ENCODE measurements around the gene NCAPG.

NCAPG gene

GRCh38 chr4:17780501-17781299 lies 30.1 kb upstream of the NCAPG start:
- TF ChIP-seq TAF1 (IDR thresholded peaks at IDR 0.05; ENCODE audit: borderline replicate concordance, insufficient read depth, low read length) (no peak), POLR2AphosphoS5 (IDR thresholded peaks at IDR 0.05; ENCODE audit: low read depth, low read length) (no peak), SIN3A (IDR thresholded peaks at IDR 0.05; ENCODE audit: borderline replicate concordance, insufficient read depth, low read length) (no peak), REST (IDR thresholded peaks at IDR 0.05; ENCODE audit: insufficient read depth in 1 of 2, low read depth in 2 of 2, low read length in 2 of 2) (no peak), FOXP2 (optimal IDR thresholded peaks at IDR 0.05; ENCODE audit: borderline replicate concordance, extremely low read depth, extremely low read length, insufficient read depth) (no peak)

- TF ChIP-seq FOXP2 (optimal IDR thresholded peaks at IDR 0.05; ENCODE audit: borderline replicate concordance, extremely low read depth, extremely low read length, insufficient read depth) (no peak), REST (IDR thresholded peaks at IDR 0.05; ENCODE audit: insufficient read depth in 1 of 2, low read depth in 2 of 2, low read length in 2 of 2) (no peak), TAF1 (IDR thresholded peaks at IDR 0.05; ENCODE audit: borderline replicate concordance, insufficient read depth, low read length) (no peak), SIN3A (IDR thresholded peaks at IDR 0.05; ENCODE audit: borderline replicate concordance, insufficient read depth, low read length) (no peak), POLR2AphosphoS5 (IDR thresholded peaks at IDR 0.05; ENCODE audit: low read depth, low read length) (no peak)
Observed at GRCh38 chr4:17781300-17782287, 29.2 kb upstream of the NCAPG start, which contains the start of gene FAM184B. Gene FAM184B, minus strand, starts transcription at chr4:17781621. Its CDS starts 322 bp downstream, at chr4:17781299.

GRCh38 chr4:17785858-17786257 lies 24.9 kb upstream of the NCAPG start:
- no peak for TF ChIP-seq POLR2AphosphoS5 (IDR thresholded peaks at IDR 0.05; ENCODE audit: low read depth, low read length)
- TF ChIP-seq REST (IDR thresholded peaks at IDR 0.05; ENCODE audit: insufficient read depth in 1 of 2, low read depth in 2 of 2, low read length in 2 of 2), result no peak
- TF ChIP-seq TAF1 (IDR thresholded peaks at IDR 0.05; ENCODE audit: borderline replicate concordance, insufficient read depth, low read length), result no peak
- no peak for TF ChIP-seq FOXP2 (optimal IDR thresholded peaks at IDR 0.05; ENCODE audit: borderline replicate concordance, extremely low read depth, extremely low read length, insufficient read depth)
- TF ChIP-seq SIN3A (IDR thresholded peaks at IDR 0.05; ENCODE audit: borderline replicate concordance, insufficient read depth, low read length), result no peak

DNA sequence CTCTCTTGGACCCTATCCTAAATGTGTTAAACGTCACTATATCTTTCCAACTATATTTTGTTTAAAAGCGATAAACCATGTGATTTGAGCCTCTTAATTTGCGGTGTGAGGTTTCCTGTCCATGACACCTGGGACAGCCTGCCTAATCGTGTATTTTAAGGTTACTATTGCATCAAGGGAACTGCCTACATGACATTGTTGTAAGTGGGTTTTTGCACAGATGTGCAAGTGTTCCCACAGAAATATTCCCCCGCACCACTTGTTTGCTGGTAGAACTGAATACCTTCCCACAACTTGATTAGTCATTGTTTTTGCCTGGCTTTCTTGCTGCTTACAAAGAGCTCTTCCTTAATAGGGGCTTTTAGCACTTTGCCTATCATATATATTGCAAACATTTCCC lies 24.2 kb upstream of the NCAPG start:
- TF ChIP-seq REST (IDR thresholded peaks at IDR 0.05; ENCODE audit: insufficient read depth in 1 of 2, low read depth in 2 of 2, low read length in 2 of 2), result no peak
- no peak for TF ChIP-seq POLR2AphosphoS5 (IDR thresholded peaks at IDR 0.05; ENCODE audit: low read depth, low read length)
- no peak for TF ChIP-seq SIN3A (IDR thresholded peaks at IDR 0.05; ENCODE audit: borderline replicate concordance, insufficient read depth, low read length)
- TF ChIP-seq FOXP2 (optimal IDR thresholded peaks at IDR 0.05; ENCODE audit: borderline replicate concordance, extremely low read depth, extremely low read length, insufficient read depth), result no peak
- TF ChIP-seq TAF1 (IDR thresholded peaks at IDR 0.05; ENCODE audit: borderline replicate concordance, insufficient read depth, low read length), result no peak
